Activated naive CD8-positive, alpha-beta T cell treated with anti-CD3 and anti-CD28 coated beads for 36 hours (primary cell): Measurements from ENCODE around the gene DOC2A. TPM values are rescaled to one million over a fixed set of nuclear protein-coding genes. Genes with fewer than 3 reads are reported as not detected.

Source experiments
- DNase-seq: peaks from one replicate; pipeline ENCODE4 v3.0.0; 2021
- H3K27ac Mint-ChIP-seq: one replicate; pipeline ENCODE4 v1.8.0; 2022; ENCODE audit warnings: mild to moderate bottlenecking, moderate library complexity, mixed read lengths
- H3K27me3 Mint-ChIP-seq: one replicate; pipeline ENCODE4 v1.8.0; 2022; ENCODE audit warnings: mild to moderate bottlenecking, mixed read lengths
- H3K36me3 Mint-ChIP-seq: one replicate; pipeline ENCODE4 v1.8.0; 2021; ENCODE audit warnings: mild to moderate bottlenecking, mixed read lengths
- H3K4me1 Mint-ChIP-seq: one replicate; pipeline ENCODE4 v1.8.0; 2021; ENCODE audit warnings: mixed read lengths
- H3K4me3 Mint-ChIP-seq: one replicate; pipeline ENCODE4 v1.8.0; 2022; ENCODE audit warnings: mild to moderate bottlenecking, moderate library complexity, mixed read lengths
- H3K9me3 Mint-ChIP-seq: one replicate; pipeline ENCODE4 v1.8.0; 2022; ENCODE audit warnings: mixed read lengths
- total RNA-seq, 2 experiments: library from RNA; stranded (reverse); gene quantifications; one replicate each; pipeline ENCODE4 v1.2.3, GENCODE V29; 2021

The DOC2A gene
- total RNA-seq, 2 experiments from 2014 or later: 0.89 to 1.4 TPM

DNA sequence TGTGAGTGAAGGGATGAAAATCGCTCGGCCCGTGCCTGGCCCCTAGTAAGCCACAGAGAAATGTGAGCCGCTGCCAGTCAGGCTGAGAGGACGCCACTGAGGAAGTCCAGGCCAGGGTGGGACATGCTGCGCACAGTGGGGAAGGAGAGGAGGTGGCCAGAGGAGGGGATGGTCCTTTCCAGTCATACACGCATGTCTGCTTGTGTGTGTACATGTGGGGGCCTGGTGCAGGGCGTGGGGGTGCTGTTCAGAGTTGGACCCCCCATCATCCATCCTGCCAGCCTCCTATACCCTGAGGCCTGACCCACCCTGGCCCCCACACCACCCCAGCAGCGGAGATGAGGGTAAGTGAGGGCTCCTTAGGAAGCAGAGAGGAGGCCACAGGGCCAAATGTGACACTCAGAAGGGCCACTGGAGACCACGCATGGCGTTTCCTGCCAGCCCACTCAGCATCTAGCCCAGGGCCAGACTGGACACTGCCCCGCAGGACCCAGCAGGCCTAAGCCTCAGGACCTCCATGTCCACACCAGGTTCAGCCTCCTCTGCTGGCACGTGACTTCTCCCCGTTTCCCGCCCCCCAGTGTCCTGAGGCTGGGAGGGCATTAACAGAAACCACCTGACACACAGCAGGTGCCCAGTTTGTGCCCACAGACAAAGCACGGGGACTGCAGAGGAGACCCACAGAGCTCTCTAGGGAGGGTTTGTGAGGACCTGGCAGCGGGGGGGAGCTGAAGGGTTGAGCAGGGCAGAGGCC, 7.0 kb downstream of the DOC2A start:
- no peaks in the 10 kb centered on the region for H3K36me3 Mint-ChIP-seq
- peaks cover 3% of the 10 kb centered on the region for H3K27me3 Mint-ChIP-seq
- no peak overlapping the region for H3K4me3 Mint-ChIP-seq
- no peak for DNase-seq
- no peaks in the 10 kb centered on the region for H3K9me3 Mint-ChIP-seq
- H3K4me1 Mint-ChIP-seq: peaks cover 5% of the 10 kb centered on the region
- H3K27ac Mint-ChIP-seq: no peak overlapping the region

GRCh38 chr16:30002614-30003346, 8.0 kb downstream of the DOC2A start:
- H3K4me3 Mint-ChIP-seq: no peak overlapping the region
- H3K27ac Mint-ChIP-seq: no peak overlapping the region
- H3K9me3 Mint-ChIP-seq: no peaks in the 10 kb centered on the region
- H3K4me1 Mint-ChIP-seq: peaks cover 11% of the 10 kb centered on the region
- H3K36me3 Mint-ChIP-seq: peaks cover 7% of the 10 kb centered on the region
- no peaks in the 10 kb centered on the region for H3K27me3 Mint-ChIP-seq
- no peak for DNase-seq

GRCh38 chr16:30000735-30001631, 9.8 kb downstream of the DOC2A start:
- peaks cover 21% of the 10 kb centered on the region for H3K36me3 Mint-ChIP-seq
- no peaks in the 10 kb centered on the region for H3K27me3 Mint-ChIP-seq
- no peak for DNase-seq
- no peak overlapping the region for H3K27ac Mint-ChIP-seq
- H3K4me3 Mint-ChIP-seq: no peak overlapping the region
- no peaks in the 10 kb centered on the region for H3K9me3 Mint-ChIP-seq
- peaks cover 17% of the 10 kb centered on the region for H3K4me1 Mint-ChIP-seq

DNA sequence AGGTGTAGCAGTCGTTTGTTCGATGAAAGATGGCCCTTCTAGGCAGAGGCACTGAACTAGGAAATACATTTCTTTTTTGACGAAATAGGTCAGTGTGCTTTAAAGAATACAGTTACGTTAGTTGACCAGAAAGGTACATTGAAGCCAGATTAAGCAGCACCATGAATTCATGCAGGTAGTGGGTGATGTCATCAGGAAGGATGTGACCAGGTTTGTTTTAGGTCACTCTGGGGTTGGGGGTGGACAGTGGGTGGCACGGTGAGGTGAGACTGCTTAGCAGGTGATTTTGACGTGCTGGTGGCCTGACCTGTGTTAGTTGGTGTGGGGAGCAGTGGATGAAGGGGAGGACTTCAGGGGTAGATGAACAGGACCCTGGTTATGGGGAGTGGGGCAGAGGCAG, 11.2 kb downstream of the DOC2A start:
- H3K27me3 Mint-ChIP-seq: no peaks in the 10 kb centered on the region
- H3K36me3 Mint-ChIP-seq: peaks cover 27% of the 10 kb centered on the region
- H3K9me3 Mint-ChIP-seq: no peaks in the 10 kb centered on the region
- peaks cover 26% of the 10 kb centered on the region for H3K4me1 Mint-ChIP-seq
- no peak for DNase-seq
- no peak overlapping the region for H3K27ac Mint-ChIP-seq
- H3K4me3 Mint-ChIP-seq: no peak overlapping the region

DNA sequence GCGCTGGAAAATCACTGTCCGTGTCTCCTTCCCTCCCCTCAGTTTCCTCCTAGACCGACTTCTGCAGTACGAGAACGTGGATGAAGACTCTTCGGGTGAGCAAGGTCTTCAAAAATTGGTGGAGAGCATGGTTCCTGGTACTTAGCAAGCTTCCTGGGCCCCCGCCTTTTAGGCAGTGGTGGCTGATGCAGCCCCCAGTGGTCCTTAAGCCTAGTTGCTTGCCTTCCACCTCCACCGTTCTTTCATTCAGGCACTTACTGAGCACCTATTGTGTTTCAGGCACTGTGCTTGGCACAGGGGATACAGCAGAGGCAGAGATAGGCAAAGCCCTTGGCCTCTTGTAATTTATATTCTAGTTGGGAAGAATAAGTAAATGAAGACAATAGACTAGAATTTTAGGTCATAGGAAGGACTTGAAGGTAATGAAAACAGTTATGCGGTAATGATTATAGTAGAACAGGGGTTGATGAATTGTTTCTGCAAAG, 14.0 kb downstream of the DOC2A start:
- peaks cover 30% of the 10 kb centered on the region for H3K4me1 Mint-ChIP-seq
- no peaks in the 10 kb centered on the region for H3K27me3 Mint-ChIP-seq
- H3K4me3 Mint-ChIP-seq: peak overlapping the region; percentile 99
- peaks cover 29% of the 10 kb centered on the region for H3K36me3 Mint-ChIP-seq
- DNase-seq: no peak
- no peaks in the 10 kb centered on the region for H3K9me3 Mint-ChIP-seq
- peak overlapping the region; percentile 99 for H3K27ac Mint-ChIP-seq

DNA sequence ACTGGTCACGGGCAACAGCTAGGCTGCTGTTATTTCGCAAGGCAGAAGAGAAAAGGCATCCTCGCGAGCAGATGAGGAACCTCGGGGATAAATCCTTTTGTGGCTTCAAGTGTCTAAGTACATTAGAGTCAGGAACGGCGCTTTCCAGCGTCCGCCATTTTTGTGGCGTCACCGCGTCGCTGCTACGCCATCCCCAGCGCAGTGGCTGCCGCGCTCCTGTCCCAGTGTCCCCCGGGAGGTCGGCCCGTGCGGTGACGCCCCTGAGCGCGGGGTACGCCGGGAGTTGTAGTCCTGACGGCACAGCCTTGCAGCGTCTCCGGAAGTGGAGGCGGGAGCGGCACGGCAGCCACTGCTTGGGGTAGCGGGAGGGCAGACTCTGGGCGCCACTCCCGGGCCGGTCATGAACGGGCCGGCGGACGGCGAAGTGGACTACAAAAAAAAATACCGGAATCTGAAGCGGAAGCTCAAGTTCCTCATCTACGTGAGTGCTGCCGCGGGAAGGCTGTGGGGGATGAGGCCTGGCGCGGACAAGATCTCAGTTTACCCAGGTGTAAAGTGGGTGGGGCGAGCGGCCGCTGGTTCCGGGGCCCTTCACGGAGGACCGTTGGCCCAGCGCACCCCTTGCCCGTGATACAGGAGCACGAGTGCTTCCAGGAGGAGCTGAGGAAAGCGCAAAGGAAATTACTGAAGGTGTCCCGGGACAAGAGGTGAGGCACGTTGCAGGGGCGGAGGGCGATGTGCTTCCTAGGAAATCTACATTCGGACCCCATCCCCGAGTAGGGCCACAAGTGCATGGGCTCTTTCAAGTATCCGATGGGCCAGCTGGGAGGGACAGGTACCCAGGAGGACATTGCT, 14.7 kb downstream of the DOC2A start, which contains the start of gene INO80E:
TSS of gene INO80E (plus strand) at position 331 of the 855 bp plus-strand sequence. CDS start at position 401, 70 bp downstream.
- Mint-ChIP-seq H3K27me3 (no peaks in the 10 kb centered on the region), H3K36me3 (peaks cover 29% of the 10 kb centered on the region), H3K9me3 (no peaks in the 10 kb centered on the region), H3K27ac (peak within 1 kb of the TSS; percentile 99), H3K4me3 (peak within 1 kb of the TSS; percentile 99), H3K4me1 (peaks cover 30% of the 10 kb centered on the region)
- peak; percentile 100 for DNase-seq

DNA sequence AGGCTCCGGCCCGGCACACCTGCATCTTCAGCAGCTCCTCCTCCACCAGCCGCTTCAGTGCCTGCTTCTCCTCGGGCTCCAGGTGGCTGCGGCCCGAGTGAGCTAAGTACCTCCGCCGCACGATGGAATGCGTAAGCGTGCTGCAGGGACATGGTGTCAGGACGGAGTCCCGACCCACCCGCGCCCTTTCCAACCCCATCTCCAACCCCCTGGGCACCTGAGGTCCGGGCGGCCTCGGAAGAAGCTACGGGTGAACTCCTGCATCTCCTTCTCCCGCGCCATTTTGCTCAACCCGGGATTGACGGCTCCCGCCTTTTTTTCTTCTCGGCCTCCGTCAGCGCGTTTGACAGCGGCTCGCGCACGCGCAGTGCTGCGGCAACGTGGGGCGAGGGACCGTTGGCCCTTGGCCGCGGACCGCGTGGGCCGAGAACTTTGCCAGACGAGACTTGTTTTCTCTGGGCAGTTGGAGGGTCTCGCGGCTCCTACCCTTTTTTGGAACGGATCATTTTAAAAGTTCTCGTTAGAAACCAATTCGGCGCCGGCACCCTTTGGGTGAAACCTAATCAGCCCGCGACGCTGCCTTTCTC, 15.4 kb downstream of the DOC2A start, which contains the start of gene HIRIP3:
TSS of gene HIRIP3 (minus strand) at position 294 of the 587 bp plus-strand sequence. CDS start at position 282, 12 bp downstream.
- peaks cover 29% of the 10 kb centered on the region for H3K36me3 Mint-ChIP-seq
- peak within 1 kb of the TSS; percentile 99 for H3K4me3 Mint-ChIP-seq
- peaks cover 30% of the 10 kb centered on the region for H3K4me1 Mint-ChIP-seq
- peak; percentile 89 for DNase-seq
- H3K9me3 Mint-ChIP-seq: no peaks in the 10 kb centered on the region
- no peaks in the 10 kb centered on the region for H3K27me3 Mint-ChIP-seq
- H3K27ac Mint-ChIP-seq: peak within 1 kb of the TSS; percentile 99

DNA sequence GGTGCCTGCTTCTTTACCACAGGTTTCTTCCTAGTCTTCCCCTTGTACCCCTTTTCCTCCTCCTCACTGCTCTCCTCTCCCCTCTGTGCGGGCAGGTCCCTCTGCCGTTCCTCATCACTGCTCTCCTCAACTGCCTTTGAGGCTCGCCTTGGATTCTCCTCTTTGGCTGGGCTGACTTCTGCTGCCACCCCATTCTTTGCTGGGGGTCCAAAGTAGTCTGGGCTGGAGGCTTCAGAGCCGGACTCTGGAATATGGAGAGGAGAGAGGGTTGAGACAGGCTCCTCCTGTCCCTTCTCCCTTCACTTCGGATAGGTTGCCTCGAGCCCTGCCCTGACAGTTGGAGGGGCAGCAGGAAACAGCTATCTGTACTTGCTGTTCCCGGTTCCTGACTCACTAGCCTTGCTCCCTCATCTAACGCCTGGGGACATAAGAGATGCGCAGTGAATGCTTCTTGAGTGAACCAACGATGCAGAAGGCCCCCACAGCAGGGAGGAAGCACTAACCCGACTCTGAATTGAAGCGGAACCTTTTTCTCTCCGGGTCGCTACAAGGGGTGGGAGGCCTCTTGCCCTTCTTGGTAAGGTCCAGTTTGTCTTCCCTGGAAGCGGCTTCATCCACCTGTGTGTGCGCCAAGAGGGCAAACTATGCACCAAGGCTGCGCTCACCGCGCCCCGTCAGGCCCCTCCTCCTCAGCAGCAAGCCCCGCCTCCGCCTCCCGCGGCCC, 16.1 kb downstream of the DOC2A start:
- Mint-ChIP-seq H3K4me3 (peak overlapping the region; percentile 99), H3K4me1 (peaks cover 30% of the 10 kb centered on the region), H3K9me3 (no peaks in the 10 kb centered on the region), H3K27me3 (no peaks in the 10 kb centered on the region), H3K27ac (peak overlapping the region; percentile 99), H3K36me3 (peaks cover 29% of the 10 kb centered on the region)
- peak; percentile 78 for DNase-seq

- Mint-ChIP-seq H3K4me1 (peaks cover 27% of the 10 kb centered on the region), H3K4me3 (peak overlapping the region; percentile 99), H3K9me3 (no peaks in the 10 kb centered on the region), H3K27me3 (no peaks in the 10 kb centered on the region), H3K36me3 (peaks cover 29% of the 10 kb centered on the region), H3K27ac (peak overlapping the region; percentile 50)
- no peak for DNase-seq
Observed at GRCh38 chr16:29993903-29994599, 16.8 kb downstream of the DOC2A start.

DNA sequence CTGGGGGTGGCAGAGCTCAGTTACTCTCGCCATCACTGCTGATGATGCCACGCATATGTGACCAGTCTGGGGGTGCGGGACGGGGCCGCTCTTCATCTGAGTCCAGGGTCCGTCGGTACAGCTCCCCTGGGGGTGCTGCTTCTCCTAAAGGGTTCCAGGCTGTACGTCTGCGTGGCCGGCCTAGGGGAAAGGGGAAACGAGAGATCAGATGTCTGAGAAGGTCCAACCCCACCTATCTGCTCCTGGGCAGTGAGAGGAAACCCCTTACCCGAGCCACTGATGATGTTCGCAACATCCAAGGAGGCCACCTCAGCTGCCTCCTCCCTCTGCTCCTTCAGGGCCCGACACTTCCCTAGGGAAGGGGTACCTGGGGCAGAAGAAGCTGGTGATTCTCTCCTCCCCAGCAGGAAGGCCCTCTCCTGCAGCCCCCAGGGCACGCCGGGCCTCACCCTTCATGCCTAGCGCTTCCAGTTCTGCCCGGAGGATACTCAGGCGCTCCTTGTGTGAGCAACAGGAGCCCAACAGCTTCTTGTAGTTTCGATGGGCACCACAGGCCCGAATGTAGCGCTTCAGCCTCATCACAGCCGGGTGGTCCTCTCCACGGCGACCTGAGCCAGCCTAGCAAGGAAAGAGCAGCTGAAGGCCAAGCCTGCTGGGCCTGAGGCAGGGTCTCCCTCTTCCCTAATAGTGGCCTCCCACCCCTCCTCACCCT, 17.5 kb downstream of the DOC2A start:
- no peaks in the 10 kb centered on the region for H3K9me3 Mint-ChIP-seq

DNA sequence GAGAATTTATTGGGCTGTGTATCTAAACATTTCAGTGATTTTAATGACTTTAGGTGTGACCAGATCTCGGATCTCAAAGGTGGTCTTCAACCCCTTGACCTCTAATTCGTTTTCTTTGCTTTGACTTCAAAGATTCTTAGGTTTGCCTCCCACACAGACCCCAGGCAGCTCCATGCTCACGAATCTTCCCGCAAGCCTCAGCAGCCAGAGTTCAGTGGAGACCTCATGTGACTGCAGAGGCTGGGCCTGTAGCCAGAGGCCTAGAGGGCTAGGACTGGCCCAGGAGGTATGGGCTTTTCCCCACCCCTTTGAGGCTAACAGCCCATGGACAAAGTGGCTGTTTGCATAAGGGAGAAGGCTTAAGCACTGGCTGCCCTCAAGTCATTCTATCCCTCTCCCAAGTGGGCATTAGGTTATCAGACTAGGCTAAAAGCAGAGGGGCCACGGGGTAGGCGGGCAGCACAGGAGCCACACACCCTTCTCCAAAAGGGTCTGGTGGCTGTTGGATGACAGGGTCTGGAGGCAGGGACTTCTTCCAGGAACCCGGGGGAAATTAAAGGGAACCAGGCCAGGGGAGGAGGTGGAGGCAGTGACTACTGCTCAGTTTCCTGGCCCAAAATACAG, 18.4 kb downstream of the DOC2A start:
- H3K27ac Mint-ChIP-seq: peak overlapping the region; percentile 74

More for the DNA sequence above, 17.5 kb downstream of the DOC2A start:
- Mint-ChIP-seq H3K27me3 (no peaks in the 10 kb centered on the region), H3K4me1 (peaks cover 26% of the 10 kb centered on the region), H3K36me3 (peaks cover 27% of the 10 kb centered on the region), H3K27ac (no peak overlapping the region), H3K4me3 (no peak overlapping the region)
- DNase-seq: no peak

DNA sequence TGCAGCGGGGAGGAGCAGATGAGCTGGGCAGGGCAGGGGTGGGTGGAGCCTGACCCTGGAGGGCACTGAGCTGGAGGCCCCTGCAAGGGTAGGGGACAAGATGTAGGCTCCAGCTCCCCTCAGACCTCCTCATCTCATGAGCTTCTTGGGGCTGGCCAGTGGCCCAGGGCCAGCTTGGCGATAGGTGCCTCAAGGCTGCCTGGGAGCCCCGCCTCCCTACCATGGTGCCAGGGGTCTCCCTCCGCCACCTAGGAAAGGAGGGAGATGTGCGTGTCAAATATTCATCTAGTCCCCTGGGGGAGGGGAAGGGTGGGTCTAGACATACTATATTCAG, 19.3 kb downstream of the DOC2A start:
- H3K27ac Mint-ChIP-seq: no peak overlapping the region
- no peak overlapping the region for H3K4me3 Mint-ChIP-seq
- H3K27me3 Mint-ChIP-seq: no peaks in the 10 kb centered on the region
- peaks cover 17% of the 10 kb centered on the region for H3K36me3 Mint-ChIP-seq
- H3K9me3 Mint-ChIP-seq: no peaks in the 10 kb centered on the region
- peaks cover 15% of the 10 kb centered on the region for H3K4me1 Mint-ChIP-seq
- no peak for DNase-seq

More for the DNA sequence above, 18.4 kb downstream of the DOC2A start:
- no peak for DNase-seq
- H3K4me1 Mint-ChIP-seq: peaks cover 20% of the 10 kb centered on the region
- H3K4me3 Mint-ChIP-seq: no peak overlapping the region
- H3K36me3 Mint-ChIP-seq: peaks cover 20% of the 10 kb centered on the region
- no peaks in the 10 kb centered on the region for H3K27me3 Mint-ChIP-seq
- no peaks in the 10 kb centered on the region for H3K9me3 Mint-ChIP-seq
